Activated CD4-positive, alpha-beta memory T cell treated with anti-CD3 and anti-CD28 coated beads, Interleukin-2, amount 10 ng/mL, durations not matched to agents 7 days and 5 days (primary cell): ENCODE measurements around the gene GAL3ST1. TPM values are rescaled to one million over a fixed set of nuclear protein-coding genes. Genes with fewer than 3 reads are reported as not detected.
A peak's percentile ranks its signal among the peaks of the same experiment; 100 is the strongest.
"Not testable (repeated sequence)": the region's sequence is repeated elsewhere in the genome, so short reads cannot be mapped to it uniquely, and the experiment has no call there.

Experiments used
- CTCF ChIA-PET: fragments of 350-600 bp; sonication (Branson Sonifier 250); formaldehyde crosslinking; loops from one replicate; lab custom pipeline; 2021; ENCODE audit warnings: antibody characterized with exemption, inconsistent platforms; lab: Charles Lee
- POLR2A ChIA-PET: fragments of 350-600 bp; sonication (Branson Sonifier 250); formaldehyde crosslinking; loops from one replicate; lab custom pipeline; 2021; ENCODE audit warnings: antibody characterized with exemption; lab: Charles Lee
- DNase-seq: peaks from one replicate; pipeline ENCODE4 v3.0.0-alpha.2; 2020
- H3K27ac Mint-ChIP-seq: one replicate; pipeline ENCODE4 v1.8.0; 2021; ENCODE audit warnings: mild to moderate bottlenecking, mixed read lengths
- H3K27me3 Mint-ChIP-seq: one replicate; pipeline ENCODE4 v1.8.0; 2021; ENCODE audit warnings: mixed read lengths
- H3K36me3 Mint-ChIP-seq: one replicate; pipeline ENCODE4 v1.8.0; 2021; ENCODE audit warnings: low read depth, mixed read lengths
- H3K4me1 Mint-ChIP-seq: one replicate; pipeline ENCODE4 v1.8.0; 2021; ENCODE audit warnings: mixed read lengths
- H3K4me3 Mint-ChIP-seq: one replicate; pipeline ENCODE4 v1.8.0; 2021; ENCODE audit warnings: mild to moderate bottlenecking, mixed read lengths
- H3K9me3 Mint-ChIP-seq: one replicate; pipeline ENCODE4 v1.8.0; 2021; ENCODE audit warnings: mixed read lengths
- total RNA-seq, 2 experiments: library from RNA; stranded (reverse); gene quantifications; one replicate each; pipeline ENCODE4 v1.2.3, GENCODE V29; 2021

Gene GAL3ST1
- total RNA-seq = not detected

- CTCF ChIA-PET = no interaction called here
- Mint-ChIP-seq H3K27ac (no peak within 1 kb of the TSS), H3K9me3 (no peaks in the 10 kb centered on the region), H3K27me3 (peaks cover 11% of the 10 kb centered on the region), H3K4me1 (no peaks in the 10 kb centered on the region), H3K36me3 (peaks cover 36% of the 10 kb centered on the region), H3K4me3 (no peak within 1 kb of the TSS)
- no peak for DNase-seq
- POLR2A ChIA-PET = interaction anchor here (0.6 kb wide), 1 partner anchor 12 kb away, joined by 3 read pairs; no protein-coding TSS in a partner anchor
These were observed at the start of gene GAL3ST1 for GRCh38 chr22:30574095-30574981. GAL3ST1 (minus strand) TSS chr22:30574665; CDS start chr22:30557392, 17,273 bp downstream.

- POLR2A ChIA-PET = interaction anchor here (1.1 kb wide), 1 partner anchor 10 kb away, joined by 4 read pairs; no protein-coding TSS in a partner anchor
- not testable (repeated sequence) for H3K9me3 Mint-ChIP-seq, H3K4me3 Mint-ChIP-seq, H3K27me3 Mint-ChIP-seq, DNase-seq, H3K36me3 Mint-ChIP-seq, H3K4me1 Mint-ChIP-seq, H3K27ac Mint-ChIP-seq
- CTCF ChIA-PET = interaction anchor here (1.1 to 3.3 kb wide), 3 partner anchors 11 to 14 kb away, joined by 3 to 10 read pairs (median 7); no protein-coding TSS in a partner anchor
These were observed 45.4 kb upstream of the GAL3ST1 start for GRCh38 chr22:30619909-30620308.

GRCh38 chr22:30617819-30618218 is 43.4 kb upstream of the GAL3ST1 start:
- no peak for DNase-seq
- CTCF ChIA-PET = no interaction called here
- H3K4me3 Mint-ChIP-seq = no peak overlapping the region
- H3K36me3 Mint-ChIP-seq = no peaks in the 10 kb centered on the region
- H3K27me3 Mint-ChIP-seq = no peaks in the 10 kb centered on the region
- POLR2A ChIA-PET = interaction anchor here (1.1 kb wide), 1 partner anchor 9 kb away, joined by 4 read pairs; no protein-coding TSS in a partner anchor
- H3K9me3 Mint-ChIP-seq = no peaks in the 10 kb centered on the region
- no peaks in the 10 kb centered on the region for H3K4me1 Mint-ChIP-seq
- H3K27ac Mint-ChIP-seq = no peak overlapping the region

GRCh38 chr22:30615543-30615954 is 41.1 kb upstream of the GAL3ST1 start:
- H3K9me3 Mint-ChIP-seq = no peaks in the 10 kb centered on the region
- no peak overlapping the region for H3K4me3 Mint-ChIP-seq
- no peaks in the 10 kb centered on the region for H3K27me3 Mint-ChIP-seq
- H3K4me1 Mint-ChIP-seq = peaks cover under 1% of the 10 kb centered on the region
- no peak overlapping the region for H3K27ac Mint-ChIP-seq
- no peaks in the 10 kb centered on the region for H3K36me3 Mint-ChIP-seq
- ChIA-PET POLR2A (no interaction called here), CTCF (interaction anchor here (1.2 kb wide), 1 partner anchor 10 kb away, joined by 4 read pairs; no protein-coding TSS in a partner anchor)
- DNase-seq = no peak

- CTCF ChIA-PET = no interaction called here
These were observed 40.4 kb upstream of the GAL3ST1 start for GRCh38 chr22:30614879-30615278.

GRCh38 chr22:30614268-30614667 is 39.8 kb upstream of the GAL3ST1 start:
- CTCF ChIA-PET = no interaction called here
- POLR2A ChIA-PET = no interaction called here

More at GRCh38 chr22:30614879-30615278, 40.4 kb upstream of the GAL3ST1 start:
- DNase-seq = no peak
- no peaks in the 10 kb centered on the region for H3K9me3 Mint-ChIP-seq
- no peak overlapping the region for H3K4me3 Mint-ChIP-seq
- no peak overlapping the region for H3K27ac Mint-ChIP-seq
- POLR2A ChIA-PET = no interaction called here
- no peaks in the 10 kb centered on the region for H3K36me3 Mint-ChIP-seq
- peaks cover 7% of the 10 kb centered on the region for H3K4me1 Mint-ChIP-seq
- no peaks in the 10 kb centered on the region for H3K27me3 Mint-ChIP-seq

GRCh38 chr22:30612789-30613188 is 38.3 kb upstream of the GAL3ST1 start:
- POLR2A ChIA-PET = no interaction called here
- Mint-ChIP-seq H3K4me3 (no peak overlapping the region), H3K9me3 (no peaks in the 10 kb centered on the region), H3K27me3 (no peaks in the 10 kb centered on the region), H3K27ac (no peak overlapping the region), H3K36me3 (no peaks in the 10 kb centered on the region), H3K4me1 (peaks cover 28% of the 10 kb centered on the region)
- CTCF ChIA-PET = interaction anchor here (0.6 to 1.3 kb wide), 4 partner anchors 11 to 254 kb away, joined by 3 to 4 read pairs (median 3); no protein-coding TSS in a partner anchor
- no peak for DNase-seq

More at GRCh38 chr22:30614268-30614667, 39.8 kb upstream of the GAL3ST1 start:
- Mint-ChIP-seq H3K27ac (no peak overlapping the region), H3K4me3 (no peak overlapping the region), H3K4me1 (peaks cover 13% of the 10 kb centered on the region), H3K27me3 (no peaks in the 10 kb centered on the region), H3K36me3 (no peaks in the 10 kb centered on the region), H3K9me3 (no peaks in the 10 kb centered on the region)
- no peak for DNase-seq

GRCh38 chr22:30611197-30611596 is 36.7 kb upstream of the GAL3ST1 start:
- Mint-ChIP-seq H3K36me3 (no peaks in the 10 kb centered on the region), H3K4me1 (peaks cover 42% of the 10 kb centered on the region), H3K27me3 (no peaks in the 10 kb centered on the region), H3K4me3 (no peak overlapping the region), H3K27ac (no peak overlapping the region), H3K9me3 (no peaks in the 10 kb centered on the region)
- CTCF ChIA-PET = no interaction called here
- POLR2A ChIA-PET = no interaction called here
- no peak for DNase-seq

- H3K36me3 Mint-ChIP-seq = no peaks in the 10 kb centered on the region
- no peaks in the 10 kb centered on the region for H3K27me3 Mint-ChIP-seq
- ChIA-PET POLR2A (interaction anchor here (0.8 to 1.5 kb wide), 3 partner anchors 10 to 35 kb away, joined by 3 to 4 read pairs (median 4); partner anchors contain the start of gene SLC35E4), CTCF (interaction anchor here (1.1 to 6.8 kb wide), 4 partner anchors 9 to 24 kb away, joined by 5 to 54 read pairs (median 6); partner anchors contain the start of gene PES1)
- peaks cover 49% of the 10 kb centered on the region for H3K4me1 Mint-ChIP-seq
- H3K4me3 Mint-ChIP-seq = no peak overlapping the region
- DNase-seq = no peak
- H3K27ac Mint-ChIP-seq = no peak overlapping the region
- no peaks in the 10 kb centered on the region for H3K9me3 Mint-ChIP-seq
These were observed 35.8 kb upstream of the GAL3ST1 start for GRCh38 chr22:30610299-30610698.

GRCh38 chr22:30609260-30610185 is 35.1 kb upstream of the GAL3ST1 start:
- POLR2A ChIA-PET = interaction anchor here (0.7 to 1.5 kb wide), 6 partner anchors 8 to 136 kb away, joined by 3 to 6 read pairs (median 4); partner anchors contain the start of gene SLC35E4
- peaks cover 51% of the 10 kb centered on the region for H3K4me1 Mint-ChIP-seq
- no peaks in the 10 kb centered on the region for H3K36me3 Mint-ChIP-seq
- no peaks in the 10 kb centered on the region for H3K27me3 Mint-ChIP-seq
- H3K27ac Mint-ChIP-seq = peak overlapping the region; percentile 32
- CTCF ChIA-PET = interaction anchor here (0.7 to 6.8 kb wide), 5 partner anchors 8 to 25 kb away, joined by 5 to 54 read pairs (median 5); partner anchors contain the start of gene PES1
- H3K4me3 Mint-ChIP-seq = no peak overlapping the region
- no peaks in the 10 kb centered on the region for H3K9me3 Mint-ChIP-seq
- DNase-seq = peak; percentile 49

GRCh38 chr22:30607939-30608338 is 33.5 kb upstream of the GAL3ST1 start:
- no peak for DNase-seq
- ChIA-PET POLR2A (interaction anchor here (0.8 to 3.0 kb wide), 2 partner anchors 16 to 25 kb away, joined by 3 to 11 read pairs; partner anchors contain the start of gene PES1), CTCF (interaction anchor here (1.1 to 6.8 kb wide), 4 partner anchors 11 to 42 kb away, joined by 4 to 54 read pairs (median 14); partner anchors contain the start of gene PES1)
- H3K36me3 Mint-ChIP-seq = no peaks in the 10 kb centered on the region
- peaks cover 51% of the 10 kb centered on the region for H3K4me1 Mint-ChIP-seq
- H3K9me3 Mint-ChIP-seq = no peaks in the 10 kb centered on the region
- no peaks in the 10 kb centered on the region for H3K27me3 Mint-ChIP-seq
- H3K27ac Mint-ChIP-seq = no peak overlapping the region
- no peak overlapping the region for H3K4me3 Mint-ChIP-seq
